Heart right ventricle (tissue), 16 donors: ENCODE results near the gene MAL. TPM values are rescaled to one million over a fixed set of nuclear protein-coding genes. Genes with fewer than 3 reads are reported as not detected.

Source experiments
- ATAC-seq, 8 donors: fragments of 200-7000 bp; cut with Tn5 transposase; one replicate each; pipeline ENCODE4 v1.9.1; 2020; ENCODE audit warnings: mild to moderate bottlenecking in 8 of 8, moderate library complexity in 8 of 8, moderate number of reproducible peaks in 1 of 8
- DNase-seq, 2 donors: peaks; one replicate each; pipeline ENCODE4 v3.0.0-alpha.2; 2020
- H3K27ac ChIP-seq, 10 donors: fragments of 200-600 bp; sonication (generic) in 2 of 10; one replicate each; pipeline versions ENCODE4 v1.5.0 to v1.8.0; 2020 to 2022; ENCODE audit warnings: mild to moderate bottlenecking in 3 of 10
- H3K27me3 ChIP-seq, 7 donors: fragments of 200-600 bp; one replicate each; pipeline ENCODE4 v1.8.0; 2021 to 2022; ENCODE audit warnings: mild to moderate bottlenecking in 2 of 7
- H3K36me3 ChIP-seq, 9 donors: fragments of 200-600 bp; sonication (generic) in 1 of 9; one replicate each; pipeline versions ENCODE4 v1.5.0 to v1.8.0; 2020 to 2022; ENCODE audit warnings: mild to moderate bottlenecking in 2 of 9
- H3K4me1 ChIP-seq, 9 donors: fragments of 200-600 bp; sonication (generic) in 1 of 9; one replicate each; pipeline versions ENCODE4 v1.5.0 to v1.8.0; 2020 to 2022; ENCODE audit warnings: mild to moderate bottlenecking in 4 of 9
- H3K4me3 ChIP-seq, 10 donors: fragments of 200-600 bp; sonication (generic) in 2 of 10; one replicate each; pipeline versions ENCODE4 v1.5.0 to v1.8.0; 2020 to 2022; ENCODE audit warnings: mild to moderate bottlenecking in 7 of 10, moderate library complexity in 2 of 10
- H3K9me3 ChIP-seq, 11 donors: fragments of 200-600 bp in 10 of 11; sonication (generic) in 2 of 11; one replicate each; pipeline versions ENCODE4 v1.5.0 to v1.8.0; 2013 to 2022; ENCODE audit warnings: mild to moderate bottlenecking in 2 of 11, control low read depth in 1 of 11, moderate library complexity in 1 of 11
- CTCF ChIP-seq, 9 donors: fragments of 200-600 bp; sonication (generic) in 2 of 9; IDR thresholded peaks; one replicate each; pipeline versions ENCODE4 v1.5.0 to v1.8.0; 2021 to 2022; ENCODE audit warnings: antibody characterized with exemption in 9 of 9, mild to moderate bottlenecking in 5 of 9, moderate library complexity in 1 of 9
- WGBS, 2 donors: extraction: QIAGEN DNeasy Blood & Tissue Kit; methylation state at CpG; one replicate each; pipeline ENCODE4 v1.1.7; 2013; ENCODE audit warnings: inconsistent platforms in 1 of 2; 5-methylcytosine and 5-hydroxymethylcytosine counted together
- intact Hi-C, 10 donors: fragments of 100-400 bp; cut with DNase I; formaldehyde crosslinking; loops; one replicate each; pipeline versions ENCODE4 v1.11.1 to v1.14.2; 2022
- polyA plus RNA-seq, 2 donors: library from polyadenylated mRNA; stranded (reverse); fragments of 200-250 nt; gene quantifications; one replicate each; pipeline ENCODE4 v1.2.3, GENCODE V29; 2013
- total RNA-seq, 10 donors: library from RNA; stranded (reverse); fragmentation: NEBNext Ultra II Directional in 3 of 10; extraction: Animal tissue kit (Norgen Biotek cat#: 25700) in 3 of 10; gene quantifications; one replicate each; pipeline versions ENCODE4 v1.2.1 to v1.2.4, GENCODE V29; 2021 to 2023
- donor health status: Arrhythmogenic right ventricular cardiomyopathy.
- donor health status: ischemic (EF 13 %, LVEDD 7.1; RV severe dilation, severe dysfunction).
- donor health status: healthy with polysubstance abuse.
- donor health status: DM: no; HTN: yes; CAD: no.
- donor health status: DM: no; HTN: no; CAD: no.
- donor health status: ischemic (EF 25% LVEDD 6.9; RV normal size, moderate dysfunction).
- donor health status: ischemic (EF 25% LVEDD 5.7; RV mildly dilated, moderate dysfunction).
- donor health status: healthy.
- donor health status: DM: yes; HTN: yes; CAD: no.
- donor health status: Ischemic cardiomyopathy.
- donor health status: ischemic (EF 35%, LVEDD 5.7; RV mildly dilated, moderate dysfunction).
- donor health status: nonischemic (EF 11% LVEDD 7.7; RV severe dilation, severe dysfunction).
- donor health status: DM: yes; HTN: yes; CAD: no.
- donor health status: PGD.
- donor health status: ischemic (EF 29% LVEDD 5.4; RV normal size, mild dysfunction).
- donor health status: nonischemic (EF 23%, LVEDD 6.1; RV moderate dilation, normal function).

Gene MAL
- total and polyA plus RNA-seq, 12 donors = 1.5 to 10.5 (median 3.6) TPM

DNA sequence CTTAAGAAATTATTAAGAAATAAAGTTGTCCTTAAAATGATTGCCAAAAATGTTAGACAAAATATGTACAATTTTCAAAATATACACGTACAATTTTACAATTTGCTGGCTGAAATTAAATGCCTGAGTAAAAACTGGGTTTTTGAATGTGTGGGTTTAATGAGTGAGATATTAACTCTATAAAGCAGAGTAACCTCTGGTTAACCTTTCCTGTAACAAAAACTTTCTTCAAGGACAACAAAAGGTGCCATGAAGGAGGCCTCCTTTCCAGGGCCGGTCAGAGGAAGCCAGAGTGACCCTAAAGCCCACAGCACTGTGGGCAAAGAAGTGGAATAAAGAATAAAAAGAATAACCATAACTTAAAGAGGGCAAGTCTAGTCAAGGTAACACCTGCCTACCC lies 16.5 kb upstream of the MAL start:
- Histone ChIP-seq H3K27ac (no peak overlapping the region), H3K4me3 (no peak overlapping the region), H3K36me3 (no peaks in the 10 kb centered on the region), H3K27me3 (peaks cover 0 to 15% (median 0%) of the 10 kb centered on the region in 7 donors), H3K4me1 (peaks cover 0 to 11% (median 0%) of the 10 kb centered on the region in 9 donors), H3K9me3 (no peaks in the 10 kb centered on the region)
- DNase-seq (no peak), ATAC-seq (no peak)
- intact Hi-C loops = no loop called here
- TF ChIP-seq CTCF (IDR thresholded peaks at IDR 0.05) = no peak
- 73 to 81% methylated on average over 2 of the region's 2 CpGs for whole genome bisulfite sequencing, 2 donors

DNA sequence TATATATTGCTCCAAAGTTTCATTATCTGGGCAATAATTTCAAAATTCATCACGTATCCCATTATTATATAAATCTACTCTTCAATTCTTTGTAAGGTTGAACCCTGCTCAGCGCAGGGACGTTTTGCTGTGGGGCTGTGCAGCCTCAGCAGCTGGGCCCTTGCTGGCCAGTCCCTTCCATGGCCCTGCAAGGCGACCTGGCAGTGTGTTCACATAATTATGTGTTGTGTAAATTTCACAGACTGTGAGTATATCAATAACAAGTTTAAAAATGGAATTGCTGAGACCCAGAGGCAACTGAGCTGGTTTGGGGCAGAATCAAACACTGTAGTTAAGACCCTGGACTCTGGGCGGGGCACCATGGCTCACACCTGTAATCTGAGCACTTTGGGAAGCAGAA lies 16.1 kb upstream of the MAL start:
- Histone ChIP-seq H3K4me1 (peaks cover 0 to 11% (median 0%) of the 10 kb centered on the region in 9 donors), H3K36me3 (no peaks in the 10 kb centered on the region), H3K4me3 (no peak overlapping the region), H3K27ac (no peak overlapping the region), H3K9me3 (no peaks in the 10 kb centered on the region), H3K27me3 (peaks cover 0 to 11% (median 0%) of the 10 kb centered on the region in 7 donors)
- ATAC-seq (no peak), DNase-seq (no peak)
- intact Hi-C loops = no loop called here
- 84 to 90% methylated on average over 5 of the region's 5 CpGs for WGBS, 2 donors
- no peak for TF ChIP-seq CTCF (IDR thresholded peaks at IDR 0.05)

- no peak for ATAC-seq
- H3K9me3 ChIP-seq = no peaks in the 10 kb centered on the region
- TF ChIP-seq CTCF (IDR thresholded peaks at IDR 0.05) = no peak
- no peak overlapping the region for H3K27ac ChIP-seq
- no peaks in the 10 kb centered on the region for H3K36me3 ChIP-seq
- H3K27me3 ChIP-seq = peaks cover 0 to 7% (median 0%) of the 10 kb centered on the region in 7 donors
- no peak overlapping the region for H3K4me3 ChIP-seq
- peaks cover 0 to 11% (median 0%) of the 10 kb centered on the region in 9 donors for H3K4me1 ChIP-seq
- intact Hi-C loops = no loop called here
- 71 to 78% methylated on average over 10 of the region's 10 CpGs for WGBS, 2 donors
- DNase-seq = no peak
Measured at GRCh38 chr2:95010126-95010525, 15.4 kb upstream of the MAL start.

GRCh38 chr2:95010718-95011117 lies 14.8 kb upstream of the MAL start:
- TF ChIP-seq CTCF (IDR thresholded peaks at IDR 0.05) = no peak
- WGBS, 2 donors = 92 to 95% methylated on average over 9 of the region's 9 CpGs
- DNase-seq (no peak), ATAC-seq (no peak)
- Histone ChIP-seq H3K9me3 (no peaks in the 10 kb centered on the region), H3K27ac (no peak overlapping the region), H3K36me3 (no peaks in the 10 kb centered on the region), H3K4me3 (no peak overlapping the region), H3K4me1 (peaks cover 0 to 11% (median 0%) of the 10 kb centered on the region in 9 donors), H3K27me3 (peaks cover 0 to 8% (median 0%) of the 10 kb centered on the region in 7 donors)
- intact Hi-C loops = no loop called here
